NOMO-1 (cell line): ENCODE data around the gene SLC16A10.
"Not testable (repeated sequence)": the region's sequence is repeated elsewhere in the genome, so short reads cannot be mapped to it uniquely, and the experiment has no call there.

Experiments used
- DNase-seq, 2 experiments: peaks; one replicate each; lab custom pipeline; 2025; ENCODE audit not compliant: unreplicated experiment in 2 of 2; lab: John Stamatoyannopoulos, UW

Gene SLC16A10

DNA sequence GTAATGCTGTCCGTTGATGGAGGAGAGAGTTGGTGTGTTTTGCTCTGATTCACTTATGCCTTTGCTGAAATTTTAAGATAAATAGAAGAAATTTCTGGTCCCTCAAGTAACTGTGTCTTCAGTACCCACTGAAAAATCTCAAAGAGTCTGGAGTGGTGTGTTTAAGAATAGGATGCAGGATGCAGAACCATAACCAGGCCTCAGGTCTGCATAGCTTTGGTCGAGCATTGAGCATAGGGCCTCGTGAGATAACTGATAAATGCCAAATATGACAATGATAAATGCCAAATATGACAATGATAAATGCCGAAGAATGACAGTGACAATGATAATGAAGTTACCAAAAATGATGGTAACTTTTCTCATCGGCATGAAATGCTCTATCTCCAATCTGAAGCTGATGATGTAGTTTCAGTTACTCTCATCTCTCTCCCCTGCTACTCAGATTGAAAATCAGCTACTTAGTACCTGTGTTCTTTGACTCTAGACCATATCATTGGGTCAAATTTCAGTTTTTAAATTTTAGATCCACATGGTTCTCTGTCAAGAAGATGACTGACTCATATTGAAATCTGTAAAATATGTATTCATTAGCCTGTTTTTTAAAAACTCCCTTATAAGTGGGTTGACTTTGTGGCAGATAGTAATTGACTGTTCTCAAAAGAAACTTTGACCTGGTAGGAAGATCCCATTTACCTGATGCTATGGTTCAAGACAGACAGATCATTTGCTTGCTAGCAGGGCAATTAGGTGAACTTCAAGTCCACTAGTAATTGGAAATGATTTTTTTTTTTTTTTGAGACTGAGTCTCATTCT is 96.6 kb downstream of the SLC16A10 start:
- no peak for DNase-seq

GRCh38 chr6:111184827-111185532 is 97.7 kb downstream of the SLC16A10 start:
- DNase-seq, result peak; percentile 80 to 90

GRCh38 chr6:111185954-111186353 is 98.7 kb downstream of the SLC16A10 start:
- DNase-seq, result no peak

DNA sequence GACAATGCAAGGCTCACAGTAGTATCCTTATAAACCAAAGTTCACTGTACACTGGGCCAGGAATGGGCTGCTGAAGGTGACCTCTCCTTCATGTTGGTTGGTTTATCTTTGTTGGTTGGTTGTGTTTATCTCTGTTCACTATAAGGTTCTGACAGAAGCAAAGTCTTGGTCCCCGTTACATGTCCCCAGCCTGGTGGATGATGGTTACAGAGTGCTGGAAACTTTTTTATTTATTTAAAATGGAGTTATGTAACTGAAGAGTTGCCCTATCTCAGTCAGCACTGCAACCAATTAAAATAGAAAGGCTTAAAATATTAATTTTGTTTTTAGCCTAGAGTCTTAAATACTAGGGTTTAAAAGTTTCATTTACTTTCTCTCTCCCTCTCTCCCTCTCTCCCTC is 100.6 kb downstream of the SLC16A10 start:
- no peak for DNase-seq

DNA sequence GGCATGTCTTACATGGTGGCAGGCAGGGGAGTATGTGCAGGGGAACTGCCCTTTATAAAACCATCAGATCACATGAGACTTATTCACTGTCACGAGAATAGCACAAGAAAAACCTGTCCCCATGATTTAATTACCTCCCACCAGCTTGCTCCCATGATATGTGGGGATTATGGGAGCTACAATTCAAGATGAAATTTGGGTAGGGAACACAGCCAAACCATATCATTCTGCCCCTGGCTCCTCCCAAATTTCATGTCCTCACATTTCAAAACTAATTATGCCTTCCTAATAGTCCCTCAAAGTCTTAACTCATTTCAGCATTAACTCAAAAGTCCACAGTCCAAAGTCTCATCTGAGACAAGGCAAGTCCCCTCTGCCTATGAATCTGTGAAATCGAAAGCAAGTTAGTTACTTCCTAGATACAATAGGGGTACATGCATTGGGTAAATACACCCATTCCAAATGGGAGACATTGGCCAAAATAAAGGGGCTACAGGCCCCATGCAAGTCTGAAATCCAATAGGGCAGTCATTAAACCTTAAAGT is 102.4 kb downstream of the SLC16A10 start:
- not testable (repeated sequence) for DNase-seq

- no peak for DNase-seq
Measured at GRCh38 chr6:111190637-111191036, 103.3 kb downstream of the SLC16A10 start.

- DNase-seq, result not testable (repeated sequence)
Measured at GRCh38 chr6:111191136-111191535, 103.8 kb downstream of the SLC16A10 start.

- no peak for DNase-seq
Measured at GRCh38 chr6:111192911-111193555, 105.7 kb downstream of the SLC16A10 start.

- no peak for DNase-seq
Measured at GRCh38 chr6:111195656-111196055, 108.4 kb downstream of the SLC16A10 start.

- DNase-seq, result no peak
Measured at GRCh38 chr6:111198841-111199240, 111.5 kb downstream of the SLC16A10 start.

DNA sequence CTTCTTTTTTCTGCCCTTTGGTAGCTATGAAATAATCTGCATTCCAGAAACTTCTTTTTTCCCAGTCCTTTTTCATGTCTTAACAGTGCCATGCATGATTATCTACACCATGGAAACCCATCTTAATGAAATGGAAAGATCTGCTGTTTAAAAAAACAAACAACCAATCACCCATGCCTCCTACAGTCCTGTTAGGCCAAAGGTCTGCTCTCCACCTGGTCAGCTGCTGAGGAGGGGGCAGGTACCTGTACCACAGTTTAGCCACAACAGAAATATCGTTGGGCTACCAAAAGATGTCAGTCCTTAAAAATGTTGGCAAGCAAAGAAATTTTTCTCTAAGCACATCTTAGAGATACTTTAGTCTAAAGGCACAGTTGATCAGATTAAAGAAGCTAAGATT is 112.6 kb downstream of the SLC16A10 start:
- no peak for DNase-seq

- no peak for DNase-seq
Measured at GRCh38 chr6:111200350-111201243, 113.3 kb downstream of the SLC16A10 start.

- no peak for DNase-seq
Measured at GRCh38 chr6:111201244-111201554, 113.9 kb downstream of the SLC16A10 start.

- no peak for DNase-seq
Measured at GRCh38 chr6:111201764-111202163, 114.5 kb downstream of the SLC16A10 start.

DNA sequence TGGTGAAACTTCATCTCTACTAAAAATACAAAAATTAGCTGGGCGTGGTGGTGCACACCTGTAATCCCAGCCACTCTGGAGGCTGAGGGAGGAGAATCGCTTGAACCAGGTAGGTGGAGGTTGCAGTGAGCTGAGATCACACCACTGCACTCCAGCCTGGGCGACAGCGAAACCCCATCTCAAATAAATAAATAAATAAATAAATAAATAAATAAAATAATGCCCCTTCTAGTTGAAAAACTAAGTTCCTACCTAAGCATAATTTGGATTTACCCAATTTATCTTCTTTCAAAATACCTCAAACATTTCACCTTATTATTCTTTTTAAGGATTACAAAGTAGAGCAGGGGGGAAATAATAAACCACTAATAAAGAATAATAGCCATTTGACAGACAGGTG is 116.2 kb downstream of the SLC16A10 start:
- DNase-seq, result not testable (repeated sequence)

GRCh38 chr6:111204305-111204704 is 117.0 kb downstream of the SLC16A10 start:
- no peak for DNase-seq

DNA sequence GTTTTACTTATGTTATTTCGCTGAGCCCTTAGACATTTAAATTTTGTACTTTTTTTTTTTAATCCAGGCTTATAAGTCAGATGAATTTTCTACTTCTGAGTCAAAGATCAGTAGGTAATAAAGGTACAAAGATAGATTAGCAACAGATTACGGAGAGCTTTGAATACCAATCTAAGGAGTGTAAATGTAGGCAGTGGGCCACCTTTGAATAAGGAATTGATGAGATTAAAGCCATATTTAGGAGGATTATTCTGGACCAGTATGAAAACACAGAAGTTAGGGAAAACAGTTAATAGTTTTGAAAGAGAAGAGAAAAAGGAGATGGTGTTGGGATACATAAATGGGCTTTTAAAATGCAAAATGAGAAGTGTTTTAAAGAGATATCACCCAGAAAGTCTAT is 117.6 kb downstream of the SLC16A10 start:
- no peak for DNase-seq

- DNase-seq, result no peak
Measured at GRCh38 chr6:111205502-111205901, 118.2 kb downstream of the SLC16A10 start.

- no peak for DNase-seq
Measured at GRCh38 chr6:111207141-111207858, 120.0 kb downstream of the SLC16A10 start.

DNA sequence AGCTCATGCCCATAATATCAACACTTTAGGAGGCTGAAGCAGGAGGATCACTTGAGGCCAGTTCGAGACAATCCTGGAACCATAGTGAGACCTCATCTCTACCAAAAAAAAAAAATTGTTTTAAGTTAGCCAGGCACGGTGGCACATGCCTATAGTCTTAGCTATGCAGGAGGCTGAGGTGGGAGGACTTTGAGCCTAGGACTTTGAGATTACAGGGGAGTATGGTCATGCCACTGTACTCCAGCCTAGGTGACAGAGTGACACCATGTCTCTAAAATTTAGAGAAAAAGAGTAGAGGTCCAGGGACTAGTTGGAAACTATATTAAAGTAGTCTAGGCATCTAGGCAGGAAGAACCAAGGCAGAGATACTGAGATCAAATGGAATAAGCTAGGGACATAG is 121.6 kb downstream of the SLC16A10 start:
- DNase-seq, result no peak
